ENCODE results near the gene ARFGAP3. TPM values are rescaled to one million over a fixed set of nuclear protein-coding genes. Genes with fewer than 3 reads are reported as not detected.
"Not testable (repeated sequence)": the region's sequence is repeated elsewhere in the genome, so short reads cannot be mapped to it uniquely, and the experiment has no call there.

The ARFGAP3 gene
- total RNA-seq, 1 experiment from 2014 or later: 71.3 TPM

DNA sequence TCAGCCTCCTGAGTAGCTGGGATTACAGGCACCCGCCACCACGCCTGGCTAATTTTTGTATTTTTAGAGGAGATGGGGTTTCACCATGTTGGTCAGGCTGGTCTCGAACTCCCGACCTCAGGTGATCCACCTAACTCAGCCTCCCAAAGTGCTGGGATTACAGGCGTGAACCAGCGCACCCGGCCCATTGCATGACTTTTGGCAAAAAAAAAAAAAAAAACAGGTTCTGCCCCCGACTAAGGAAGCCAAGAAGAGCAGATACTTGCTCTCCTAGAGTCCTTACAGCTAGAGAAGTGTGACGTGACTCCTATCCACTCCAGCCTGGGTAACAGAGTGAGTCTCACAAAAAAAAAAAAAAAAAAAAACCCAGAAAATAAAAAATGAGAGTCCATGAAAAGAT is 74.8 kb downstream of the ARFGAP3 start:
- H3K27me3 ChIP-seq (replicated peaks); H3K4me3 ChIP-seq: not testable (repeated sequence)

DNA sequence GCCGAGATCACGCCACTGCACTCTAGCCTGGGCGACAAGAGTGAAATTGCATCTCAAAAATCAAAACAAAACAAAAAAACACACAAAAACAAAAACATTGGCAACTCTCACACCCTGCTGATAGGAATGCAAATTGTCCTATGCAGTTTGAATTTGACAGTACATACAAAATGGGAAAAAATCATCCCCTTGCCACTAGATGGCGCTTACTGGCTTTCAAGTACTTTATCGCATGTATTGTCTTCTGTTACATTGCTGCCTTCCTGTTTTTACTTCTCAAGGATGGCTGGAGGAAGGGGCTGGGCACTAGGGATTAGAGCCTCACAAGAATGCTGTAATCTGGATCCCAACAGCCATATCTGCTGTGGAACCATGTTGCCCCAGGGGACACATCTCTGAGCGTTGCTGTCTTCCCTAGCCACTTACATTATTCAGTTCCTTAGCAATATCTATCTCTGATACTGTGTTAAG is 77.0 kb downstream of the ARFGAP3 start:
- peak; percentile 77 to 79 for DNase-seq (ENCODE audit: low read depth in 1 of 2, low spot score in 2 of 2)
- H3K36me3 ChIP-seq: no peaks in the 10 kb centered on the region
- peaks cover 13% of the 10 kb centered on the region for H3K4me1 ChIP-seq (replicated peaks)
- no peak overlapping the region for H3K4me3 ChIP-seq
- no peaks in the 10 kb centered on the region for H3K27me3 ChIP-seq (replicated peaks)
- H3K9me3 ChIP-seq (replicated peaks): no peaks in the 10 kb centered on the region
- no peak overlapping the region for H3K27ac ChIP-seq

More for the DNA sequence above, 74.8 kb downstream of the ARFGAP3 start:
- H3K36me3 ChIP-seq; DNase-seq (ENCODE audit: low read depth in 1 of 2, low spot score in 2 of 2); H3K27ac ChIP-seq; H3K9me3 ChIP-seq (replicated peaks): not testable (repeated sequence)
- peaks cover 13% of the 10 kb centered on the region for H3K4me1 ChIP-seq (replicated peaks)

DNA sequence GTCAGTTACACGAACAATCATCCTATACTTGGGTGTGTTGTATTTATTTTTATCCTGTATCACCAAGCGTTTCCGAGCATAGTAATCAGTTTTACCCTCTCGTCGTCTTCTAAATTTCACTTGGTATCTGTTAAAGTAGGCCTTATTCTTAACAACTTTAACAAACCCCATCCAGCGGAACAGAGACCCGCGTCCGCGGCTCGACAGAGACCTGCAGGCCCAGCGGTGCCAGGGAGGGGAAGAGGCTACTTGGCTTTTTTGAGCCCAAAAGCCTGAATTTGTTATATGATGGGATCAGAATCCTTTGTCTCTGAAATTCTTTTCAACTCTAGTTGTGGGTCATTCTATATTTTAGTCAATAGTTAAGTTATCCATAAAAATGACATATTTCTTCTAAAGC is 79.9 kb downstream of the ARFGAP3 start:
- H3K9me3 ChIP-seq (replicated peaks): no peaks in the 10 kb centered on the region
- H3K27me3 ChIP-seq (replicated peaks): no peaks in the 10 kb centered on the region
- H3K4me3 ChIP-seq: no peak overlapping the region
- DNase-seq (ENCODE audit: low read depth in 1 of 2, low spot score in 2 of 2): no peak
- no peak overlapping the region for H3K27ac ChIP-seq
- no peaks in the 10 kb centered on the region for H3K36me3 ChIP-seq
- H3K4me1 ChIP-seq (replicated peaks): peaks cover 7% of the 10 kb centered on the region; the same call in 1 of the 2 replicates

DNA sequence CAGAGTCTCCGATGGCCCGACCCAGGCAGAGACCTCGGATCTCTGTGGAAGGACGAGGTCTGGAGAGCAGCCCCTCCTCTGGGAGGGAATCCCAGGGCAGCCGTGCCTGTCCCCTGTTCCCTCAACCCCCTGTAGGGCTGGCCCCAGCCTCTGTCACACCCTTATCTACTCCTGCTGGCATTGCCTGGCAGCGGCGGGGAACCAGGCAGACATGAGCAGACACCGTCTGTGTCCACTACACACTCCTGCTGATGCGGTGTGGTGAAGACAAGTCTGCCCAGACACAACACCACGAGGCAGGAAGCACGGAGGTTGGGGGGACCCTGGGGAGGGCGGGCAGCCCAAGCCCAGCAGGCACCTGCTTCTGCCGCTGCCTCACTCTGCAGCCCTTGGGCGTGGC is 83.9 kb downstream of the ARFGAP3 start:
- Histone ChIP-seq H3K36me3 (no peaks in the 10 kb centered on the region), H3K27me3 (replicated peaks) (no peaks in the 10 kb centered on the region), H3K27ac (no peak overlapping the region), H3K9me3 (replicated peaks) (no peaks in the 10 kb centered on the region), H3K4me3 (no peak overlapping the region), H3K4me1 (replicated peaks) (peaks cover 25% of the 10 kb centered on the region)
- no peak for DNase-seq (ENCODE audit: low read depth in 1 of 2, low spot score in 2 of 2)

DNA sequence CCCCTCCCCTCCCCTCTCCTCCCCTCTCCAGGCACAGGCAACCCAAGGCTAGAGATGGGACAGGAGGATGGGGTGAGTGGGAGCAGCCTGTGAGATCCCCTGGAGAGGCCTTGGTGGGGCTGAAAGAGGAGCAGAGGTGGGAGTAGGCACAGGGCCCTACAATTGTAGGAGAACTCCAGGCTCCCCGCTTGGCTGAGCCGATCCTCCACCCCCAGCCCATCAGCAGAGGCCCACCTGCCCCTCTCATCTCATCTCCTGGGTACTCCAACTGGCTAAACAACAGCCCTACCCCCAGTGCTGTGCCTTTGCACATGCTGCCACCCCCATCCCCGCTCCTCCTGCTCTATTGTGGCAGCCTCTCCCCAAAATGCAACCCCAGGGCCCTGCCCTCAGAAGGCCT is 84.4 kb downstream of the ARFGAP3 start:
- Histone ChIP-seq H3K27ac (no peak overlapping the region), H3K4me1 (replicated peaks) (peaks cover 25% of the 10 kb centered on the region), H3K4me3 (no peak overlapping the region), H3K27me3 (replicated peaks) (no peaks in the 10 kb centered on the region), H3K36me3 (no peaks in the 10 kb centered on the region), H3K9me3 (replicated peaks) (no peaks in the 10 kb centered on the region)
- DNase-seq (ENCODE audit: low read depth in 1 of 2, low spot score in 2 of 2): no peak

DNA sequence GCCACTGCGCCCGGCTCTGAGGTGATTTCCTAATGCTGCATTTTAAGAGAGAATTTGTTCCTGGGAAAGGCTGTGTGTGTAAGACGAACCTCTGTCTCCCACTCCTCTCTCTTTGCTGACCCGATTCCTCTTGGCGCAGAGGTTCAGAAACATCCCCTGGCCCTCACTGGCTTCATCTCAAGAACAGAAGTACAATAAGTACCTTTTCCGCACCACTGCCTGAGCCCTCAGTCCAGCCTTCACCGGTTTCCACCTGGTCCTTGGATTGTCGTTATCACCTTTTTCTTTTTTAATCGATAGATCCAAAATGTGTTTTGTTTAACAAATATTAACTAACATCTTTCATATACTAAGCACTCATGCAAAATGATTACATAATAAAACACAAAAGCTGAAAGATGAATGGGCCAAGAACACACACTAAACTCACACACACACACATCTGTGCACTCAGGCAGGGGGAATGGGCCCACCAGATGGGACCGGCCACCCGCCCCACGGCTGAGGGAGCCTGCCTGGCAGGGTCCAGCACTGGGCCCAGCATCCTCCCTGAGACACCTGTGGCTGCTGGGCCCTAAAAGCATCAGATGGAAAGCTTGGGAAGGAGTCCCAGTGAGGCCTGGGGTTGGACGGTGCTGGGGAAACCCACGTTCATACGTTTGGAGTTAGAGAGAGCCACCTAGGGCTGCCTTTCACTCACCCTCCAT is 86.0 kb downstream of the ARFGAP3 start:
- H3K4me1 ChIP-seq (replicated peaks): peaks cover 27% of the 10 kb centered on the region
- no peaks in the 10 kb centered on the region for H3K36me3 ChIP-seq
- DNase-seq (ENCODE audit: low read depth in 1 of 2, low spot score in 2 of 2): no peak
- no peaks in the 10 kb centered on the region for H3K27me3 ChIP-seq (replicated peaks)
- no peak overlapping the region for H3K4me3 ChIP-seq
- H3K9me3 ChIP-seq (replicated peaks): no peaks in the 10 kb centered on the region
- H3K27ac ChIP-seq: no peak overlapping the region

DNA sequence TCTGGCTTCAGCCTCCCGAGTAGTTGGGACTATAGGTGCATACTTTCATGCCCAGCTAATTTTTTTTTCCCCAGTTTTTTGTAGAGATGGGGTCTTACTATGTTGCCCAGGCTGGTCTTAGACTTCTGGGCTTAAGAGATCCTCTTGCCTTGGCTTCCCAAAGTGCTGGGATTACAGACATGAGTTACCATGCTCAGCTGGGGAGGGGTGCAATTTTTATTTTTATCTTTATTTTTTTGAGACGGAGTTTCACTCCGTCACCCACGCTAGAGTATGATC is 86.7 kb downstream of the ARFGAP3 start:
- Histone ChIP-seq H3K4me3 (no peak overlapping the region), H3K27ac (no peak overlapping the region), H3K27me3 (replicated peaks) (no peaks in the 10 kb centered on the region), H3K9me3 (replicated peaks) (no peaks in the 10 kb centered on the region), H3K36me3 (0 out of 2 replicates have a peak, but pooled peaks cover 1% of the 10 kb centered on the region), H3K4me1 (replicated peaks) (peaks cover 34% of the 10 kb centered on the region)
- no peak for DNase-seq (ENCODE audit: low read depth in 1 of 2, low spot score in 2 of 2)

DNA sequence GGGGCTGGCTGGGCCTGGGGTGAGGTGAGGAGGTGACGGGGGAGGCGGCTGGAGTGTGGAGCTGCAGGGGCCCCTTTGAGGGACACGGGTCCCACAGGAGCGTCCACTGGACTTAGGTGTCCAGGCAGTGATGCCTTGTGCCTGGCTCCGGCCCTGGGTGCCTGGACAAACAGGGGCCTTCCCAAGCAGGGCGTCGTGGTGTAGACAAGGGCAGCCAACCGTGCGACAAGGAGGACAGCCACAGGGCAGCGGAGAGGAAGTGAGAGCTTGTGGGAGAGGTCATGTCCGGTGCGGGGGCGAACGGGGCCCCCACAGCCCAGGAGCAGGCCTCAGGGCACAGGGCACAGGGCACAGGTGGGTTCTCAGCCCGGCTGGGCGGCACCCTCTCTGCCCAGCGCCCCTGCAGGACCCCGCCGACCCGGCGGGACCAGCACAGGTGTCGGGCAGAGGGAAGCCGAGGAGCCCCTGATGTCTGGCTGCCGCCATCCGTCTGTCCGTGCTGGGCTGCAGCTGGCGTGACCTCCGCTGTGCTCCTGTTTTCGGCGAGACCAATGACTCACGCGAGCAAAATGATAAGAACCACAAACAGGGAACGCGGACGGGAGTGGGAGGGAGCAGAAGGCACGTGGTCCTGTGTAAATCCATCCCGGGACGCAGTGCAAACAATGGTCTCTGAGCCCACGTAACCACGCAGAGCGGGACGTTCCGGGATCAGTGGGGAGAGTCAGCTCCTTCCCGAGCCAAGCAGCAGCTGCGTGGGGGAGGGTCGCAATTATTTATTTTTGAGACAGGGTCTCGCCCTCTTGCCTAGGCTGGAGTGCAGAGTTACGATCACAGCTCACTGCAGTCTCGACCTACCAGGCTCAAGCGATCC is 87.3 kb downstream of the ARFGAP3 start:
- DNase-seq (ENCODE audit: low read depth in 1 of 2, low spot score in 2 of 2): peak; percentile 75 to 84
- H3K27ac ChIP-seq: no peak overlapping the region
- H3K9me3 ChIP-seq (replicated peaks): no peaks in the 10 kb centered on the region
- peaks cover 40% of the 10 kb centered on the region for H3K4me1 ChIP-seq (replicated peaks)
- H3K36me3 ChIP-seq: 0 out of 2 replicates have a peak, but pooled peaks cover 2% of the 10 kb centered on the region
- no peak overlapping the region for H3K4me3 ChIP-seq
- H3K27me3 ChIP-seq (replicated peaks): no peaks in the 10 kb centered on the region

DNA sequence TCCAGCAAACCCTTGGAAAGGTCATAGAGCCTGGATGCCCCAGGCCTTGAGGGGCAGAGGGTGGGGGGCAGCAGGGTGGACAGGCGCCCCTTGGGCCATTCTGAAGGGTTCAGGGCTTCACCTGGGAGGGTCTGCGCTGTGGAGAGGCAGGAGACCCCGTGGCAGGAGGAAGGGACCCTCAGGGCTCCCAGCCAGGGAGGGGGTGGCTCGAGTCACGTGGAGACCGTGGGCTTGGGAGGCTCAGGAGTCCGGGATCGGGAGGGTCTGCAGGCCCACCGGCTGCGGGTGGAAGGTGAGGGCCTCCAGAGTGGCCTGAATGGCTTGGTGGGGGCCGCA is 87.9 kb downstream of the ARFGAP3 start:
- H3K27me3 ChIP-seq (replicated peaks): no peaks in the 10 kb centered on the region
- no peak overlapping the region for H3K27ac ChIP-seq
- peaks cover 44% of the 10 kb centered on the region for H3K4me1 ChIP-seq (replicated peaks)
- 0 out of 2 replicates have a peak, but pooled peaks cover 2% of the 10 kb centered on the region for H3K36me3 ChIP-seq
- H3K4me3 ChIP-seq: no peak overlapping the region
- H3K9me3 ChIP-seq (replicated peaks): no peaks in the 10 kb centered on the region
- DNase-seq (ENCODE audit: low read depth in 1 of 2, low spot score in 2 of 2): no peak

DNA sequence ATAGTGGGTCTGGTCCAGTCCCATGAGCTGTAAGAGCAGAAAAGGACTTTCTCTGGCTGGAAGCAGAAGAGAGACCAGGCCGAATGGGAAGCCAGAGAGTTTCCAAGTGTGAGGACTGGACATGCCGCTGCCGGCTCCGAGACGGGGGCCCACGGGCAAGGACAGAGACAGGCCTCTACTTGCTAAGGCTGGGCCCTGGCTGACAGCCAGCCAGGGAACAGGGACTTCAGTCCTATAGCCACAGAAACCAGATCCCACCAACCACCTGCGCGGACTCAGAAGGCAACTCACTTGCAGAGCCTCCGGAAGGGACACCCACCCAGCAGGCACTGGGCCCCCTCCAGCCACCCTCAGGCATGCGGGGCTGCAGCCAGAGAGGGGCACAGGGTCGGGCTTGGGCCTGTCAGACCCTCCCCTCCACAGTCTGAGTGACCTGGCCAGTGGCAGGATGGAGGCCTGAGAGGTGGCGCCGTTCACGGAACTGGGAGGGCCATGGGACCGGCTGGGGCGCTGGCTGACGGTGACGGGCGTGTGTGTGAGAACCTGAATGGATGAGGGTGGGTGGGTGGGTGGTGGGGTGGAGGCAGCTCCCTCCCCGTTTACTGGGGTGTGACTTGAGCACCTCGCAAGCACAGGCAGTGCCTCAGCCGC is 88.6 kb downstream of the ARFGAP3 start:
- Histone ChIP-seq H3K9me3 (replicated peaks) (no peaks in the 10 kb centered on the region), H3K4me1 (replicated peaks) (peaks cover 44% of the 10 kb centered on the region), H3K27ac (no peak overlapping the region), H3K36me3 (0 out of 2 replicates have a peak, but pooled peaks cover 2% of the 10 kb centered on the region), H3K4me3 (no peak overlapping the region), H3K27me3 (replicated peaks) (no peaks in the 10 kb centered on the region)
- DNase-seq (ENCODE audit: low read depth in 1 of 2, low spot score in 2 of 2): no peak

DNA sequence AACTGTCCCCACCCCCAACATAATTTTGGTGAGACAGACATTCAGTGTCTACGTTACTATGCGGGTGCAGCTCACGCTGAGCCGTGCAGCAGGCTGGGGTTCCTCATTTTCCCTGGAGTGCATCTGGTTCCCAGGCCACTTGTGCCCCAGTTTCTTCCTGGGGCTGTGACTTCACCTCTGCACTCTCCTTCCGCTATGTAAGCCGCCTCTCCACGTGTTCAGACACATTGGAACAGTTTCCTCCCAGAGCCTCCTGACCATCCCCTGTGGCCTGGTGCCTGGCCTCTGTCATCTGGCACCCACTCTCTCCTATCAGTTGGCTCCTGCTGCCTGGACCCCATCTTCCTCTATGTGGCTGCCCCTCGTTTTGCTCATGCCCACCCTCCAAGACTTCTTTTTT is 90.2 kb downstream of the ARFGAP3 start:
- Histone ChIP-seq H3K9me3 (replicated peaks) (no peaks in the 10 kb centered on the region), H3K4me3 (no peak overlapping the region), H3K27me3 (replicated peaks) (no peaks in the 10 kb centered on the region), H3K27ac (no peak overlapping the region), H3K4me1 (replicated peaks) (peaks cover 41% of the 10 kb centered on the region), H3K36me3 (0 out of 2 replicates have a peak, but pooled peaks cover 2% of the 10 kb centered on the region)
- no peak for DNase-seq (ENCODE audit: low read depth in 1 of 2, low spot score in 2 of 2)

DNA sequence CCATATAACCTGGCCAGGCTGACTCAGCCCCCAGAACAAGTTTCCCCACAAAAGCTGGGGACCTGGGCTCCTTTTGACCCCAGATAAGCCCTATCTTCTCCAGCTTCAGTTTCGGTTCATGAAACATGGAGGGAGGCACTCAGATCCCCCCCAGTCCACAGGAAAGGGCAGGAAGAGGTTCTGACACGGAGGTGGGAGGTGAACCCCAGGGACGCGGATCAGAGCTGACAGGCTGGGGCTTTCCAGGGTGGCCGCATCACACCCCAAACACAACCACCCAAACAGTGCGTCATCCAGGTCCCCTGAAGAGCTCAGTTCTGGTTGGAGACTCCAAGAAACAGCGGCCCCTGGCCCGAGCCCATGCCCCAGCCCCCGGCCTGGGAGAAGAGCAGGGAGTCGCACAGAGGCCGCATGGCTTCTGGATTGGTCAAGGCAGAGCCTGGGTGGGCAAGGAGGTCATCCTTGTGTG is 92.1 kb downstream of the ARFGAP3 start:
- no peaks in the 10 kb centered on the region for H3K27me3 ChIP-seq (replicated peaks)
- no peak for DNase-seq (ENCODE audit: low read depth in 1 of 2, low spot score in 2 of 2)
- H3K4me1 ChIP-seq (replicated peaks): peaks cover 30% of the 10 kb centered on the region
- no peaks in the 10 kb centered on the region for H3K9me3 ChIP-seq (replicated peaks)
- 0 out of 2 replicates have a peak, but pooled peaks cover 2% of the 10 kb centered on the region for H3K36me3 ChIP-seq
- no peak overlapping the region for H3K4me3 ChIP-seq
- peak overlapping the region; percentile 54; the same call in 1 of the 2 replicates for H3K27ac ChIP-seq

DNA sequence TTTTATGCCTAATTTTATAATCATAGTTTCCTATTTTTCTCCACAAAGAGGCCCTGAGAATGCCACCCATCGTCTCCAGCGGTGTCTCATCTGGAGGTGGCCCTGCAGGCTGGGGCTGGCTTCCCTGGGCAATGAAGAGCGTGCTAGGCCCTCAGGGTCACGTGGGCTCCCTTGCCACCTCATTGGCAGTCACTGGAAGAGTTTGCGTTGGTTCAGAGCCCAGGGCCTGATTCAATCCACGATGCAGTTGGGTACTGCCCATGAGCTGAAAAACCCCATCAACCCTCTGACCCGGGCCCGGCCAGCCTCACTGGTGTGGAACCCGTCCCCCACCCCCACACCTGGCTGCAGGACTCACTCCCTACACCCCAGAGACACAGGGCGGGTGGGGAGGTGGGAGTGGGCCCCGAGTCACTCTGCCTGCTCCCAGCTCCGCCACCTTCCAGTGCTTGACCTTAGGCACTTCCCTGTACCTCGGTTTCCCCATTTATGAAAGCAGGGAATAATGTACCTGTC is 93.0 kb downstream of the ARFGAP3 start:
- no peak for DNase-seq (ENCODE audit: low read depth in 1 of 2, low spot score in 2 of 2)
- H3K36me3 ChIP-seq: 0 out of 2 replicates have a peak, but pooled peaks cover 2% of the 10 kb centered on the region
- no peaks in the 10 kb centered on the region for H3K27me3 ChIP-seq (replicated peaks)
- no peaks in the 10 kb centered on the region for H3K9me3 ChIP-seq (replicated peaks)
- no peak overlapping the region for H3K27ac ChIP-seq
- no peak overlapping the region for H3K4me3 ChIP-seq
- H3K4me1 ChIP-seq (replicated peaks): peaks cover 29% of the 10 kb centered on the region
